Mononuclear cell (primary cell): ENCODE data around the gene KCNK6. TPM values are rescaled to one million over a fixed set of nuclear protein-coding genes. Genes with fewer than 3 reads are reported as not detected.

Source experiments
- H3K27me3 ChIP-seq: 2 replicates; pipeline ENCODE4 v1.6.0; 2011; ENCODE audit warnings: low read length, control low read depth; ENCODE audit not compliant: insufficient read depth
- H3K4me1 ChIP-seq: 2 replicates; pipeline ENCODE4 v1.5.1; 2011; ENCODE audit warnings: mild to moderate bottlenecking, low read length, control low read depth; ENCODE audit not compliant: insufficient read depth
- H3K4me3 ChIP-seq: 2 replicates; pipeline ENCODE4 v1.5.1; 2011; ENCODE audit warnings: mild to moderate bottlenecking, low read length, moderate library complexity
- H3K9me3 ChIP-seq: 2 replicates; pipeline ENCODE4 v1.5.1; 2011; ENCODE audit warnings: low read depth, mild to moderate bottlenecking, control low read depth, low read length
- total RNA-seq: library from RNA; depleted of rRNA; stranded (reverse); fragments of >200 nt; gene quantifications from one replicate; pipeline ENCODE4 v1.2.3, GENCODE V29; 2012

Gene KCNK6
- total RNA-seq, 1 donor: 3.8 TPM

GRCh38 chr19:38308926-38309614, 10.6 kb upstream of the KCNK6 start:
- Histone ChIP-seq H3K4me3 (no peak overlapping the region), H3K27me3 (no peaks in the 10 kb centered on the region), H3K9me3 (no peaks in the 10 kb centered on the region), H3K4me1 (peaks cover 18% of the 10 kb centered on the region)

GRCh38 chr19:38309615-38310278, 9.9 kb upstream of the KCNK6 start:
- no peak overlapping the region for H3K4me3 ChIP-seq
- H3K4me1 ChIP-seq: peaks cover 15% of the 10 kb centered on the region
- H3K9me3 ChIP-seq: no peaks in the 10 kb centered on the region
- H3K27me3 ChIP-seq: no peaks in the 10 kb centered on the region

GRCh38 chr19:38310279-38310670, 9.4 kb upstream of the KCNK6 start:
- Histone ChIP-seq H3K9me3 (no peaks in the 10 kb centered on the region), H3K4me3 (no peak overlapping the region), H3K27me3 (no peaks in the 10 kb centered on the region), H3K4me1 (peaks cover 20% of the 10 kb centered on the region)

- Histone ChIP-seq H3K4me1 (peaks cover 23% of the 10 kb centered on the region), H3K4me3 (no peak overlapping the region), H3K9me3 (no peaks in the 10 kb centered on the region), H3K27me3 (no peaks in the 10 kb centered on the region)
Observed at GRCh38 chr19:38310986-38311385, 8.7 kb upstream of the KCNK6 start.

GRCh38 chr19:38315657-38316476, 3.8 kb upstream of the KCNK6 start, which contains the start of gene YIF1B:
YIF1B (minus strand) TSS chr19:38315947; CDS start chr19:38315917, 30 bp downstream.
- H3K4me3 ChIP-seq: peak within 1 kb of the TSS; percentile 49
- H3K27me3 ChIP-seq: no peaks in the 10 kb centered on the region
- H3K4me1 ChIP-seq: peaks cover 68% of the 10 kb centered on the region
- H3K9me3 ChIP-seq: no peaks in the 10 kb centered on the region

GRCh38 chr19:38316477-38317067, 3.1 kb upstream of the KCNK6 start:
- Histone ChIP-seq H3K4me1 (peaks cover 75% of the 10 kb centered on the region), H3K27me3 (no peaks in the 10 kb centered on the region), H3K9me3 (no peaks in the 10 kb centered on the region), H3K4me3 (peak overlapping the region; percentile 49)

GRCh38 chr19:38317104-38317612, 2.5 kb upstream of the KCNK6 start:
- no peaks in the 10 kb centered on the region for H3K27me3 ChIP-seq
- H3K9me3 ChIP-seq: no peaks in the 10 kb centered on the region
- peaks cover 80% of the 10 kb centered on the region for H3K4me1 ChIP-seq
- H3K4me3 ChIP-seq: peak overlapping the region; percentile 49

GRCh38 chr19:38318660-38319059, 985 bp upstream of the KCNK6 start:
- Histone ChIP-seq H3K4me3 (no peak overlapping the region), H3K9me3 (no peaks in the 10 kb centered on the region), H3K27me3 (no peaks in the 10 kb centered on the region), H3K4me1 (peaks cover 80% of the 10 kb centered on the region)

GRCh38 chr19:38320969-38321339, 1.3 kb downstream of the KCNK6 start:
- no peaks in the 10 kb centered on the region for H3K27me3 ChIP-seq
- no peak overlapping the region for H3K4me3 ChIP-seq
- no peaks in the 10 kb centered on the region for H3K9me3 ChIP-seq
- peaks cover 71% of the 10 kb centered on the region for H3K4me1 ChIP-seq

GRCh38 chr19:38321646-38322196, 2.1 kb downstream of the KCNK6 start:
- Histone ChIP-seq H3K4me1 (peaks cover 64% of the 10 kb centered on the region), H3K9me3 (no peaks in the 10 kb centered on the region), H3K27me3 (no peaks in the 10 kb centered on the region), H3K4me3 (no peak overlapping the region)

GRCh38 chr19:38323291-38323690, 3.6 kb downstream of the KCNK6 start:
- peaks cover 48% of the 10 kb centered on the region for H3K4me1 ChIP-seq
- H3K9me3 ChIP-seq: no peaks in the 10 kb centered on the region
- no peaks in the 10 kb centered on the region for H3K27me3 ChIP-seq
- H3K4me3 ChIP-seq: no peak overlapping the region

GRCh38 chr19:38324431-38324830, 4.8 kb downstream of the KCNK6 start:
- Histone ChIP-seq H3K4me1 (peaks cover 37% of the 10 kb centered on the region), H3K27me3 (no peaks in the 10 kb centered on the region), H3K4me3 (no peak overlapping the region), H3K9me3 (no peaks in the 10 kb centered on the region)

- Histone ChIP-seq H3K27me3 (no peaks in the 10 kb centered on the region), H3K4me3 (no peak overlapping the region), H3K4me1 (peaks cover 19% of the 10 kb centered on the region), H3K9me3 (no peaks in the 10 kb centered on the region)
Observed at GRCh38 chr19:38326591-38326990, 6.9 kb downstream of the KCNK6 start.

GRCh38 chr19:38329651-38330050, 10.0 kb downstream of the KCNK6 start:
- Histone ChIP-seq H3K9me3 (no peaks in the 10 kb centered on the region), H3K27me3 (no peaks in the 10 kb centered on the region), H3K4me3 (no peak overlapping the region), H3K4me1 (no peaks in the 10 kb centered on the region)
